ENCODE measurements around the gene FER1L5. TPM values are rescaled to one million over a fixed set of nuclear protein-coding genes. Genes with fewer than 3 reads are reported as not detected.

Gene FER1L5
- total RNA-seq, 1 experiment from 2014 or later = 0.09 TPM

- no TSS peak for BruUV-seq (replicated peaks)
- peak in 1 of 2 experiments; percentile 34 for DNase-seq
Observed at GRCh38 chr2:96602330-96602823, 40.2 kb upstream of the FER1L5 start.

GRCh38 chr2:96604104-96604503 lies 38.5 kb upstream of the FER1L5 start:
- H2AFZ ChIP-seq = no peak overlapping the region
- intact Hi-C loops (cut with micrococcal nuclease; ENCODE audit: unreplicated experiment) = loop anchor here (5.0 kb wide), 1 partner anchor 198 kb away; no protein-coding TSS in a partner anchor
- no peak overlapping the region for H3K27ac ChIP-seq
- H3K79me2 ChIP-seq (ENCODE audit: low read depth) = no peaks in the 10 kb centered on the region
- no peaks in the 10 kb centered on the region for H3K9me3 ChIP-seq (ENCODE audit: insufficient read depth, low read depth)
- ChIA-PET CTCF (no interaction called here), POLR2A (ENCODE audit: unreplicated experiment) (interaction anchor here (0.6 kb wide), 1 partner anchor 428 kb away, joined by 4 read pairs; no protein-coding TSS in a partner anchor)
- H3K4me2 ChIP-seq = no peak overlapping the region
- H3K36me3 ChIP-seq (ENCODE audit: low read depth) = peaks cover 84% of the 10 kb centered on the region
- no peaks in the 10 kb centered on the region for H3K27me3 ChIP-seq (ENCODE audit: insufficient read depth, low read depth)
- H3K4me3 ChIP-seq = no peak overlapping the region
- no peaks in the 10 kb centered on the region for H4K20me1 ChIP-seq (ENCODE audit: insufficient read depth)
- H3K4me1 ChIP-seq (replicated peaks; ENCODE audit: insufficient read depth) = peaks cover 12% of the 10 kb centered on the region
- H3F3A ChIP-seq (ENCODE audit: insufficient read depth, low read depth) = no peaks in the 10 kb centered on the region; the same call in 1 of the 2 replicates
- no peaks in the 10 kb centered on the region for H3K9me2 ChIP-seq (ENCODE audit: insufficient read depth)
- BruUV-seq (replicated peaks) = no TSS peak
- TF ChIP-seq CTCF (conservative IDR thresholded peaks at IDR 0.05) (0 out of 2 replicates have a peak, but pooled peaks have one; percentile 20), EZH2 (IDR thresholded peaks at IDR 0.05; ENCODE audit: low read depth) (no peak)
- peak in 1 of 2 experiments; percentile 36 for DNase-seq

More at GRCh38 chr2:96602330-96602823, 40.2 kb upstream of the FER1L5 start:
- no peaks in the 10 kb centered on the region for H3K9me2 ChIP-seq (ENCODE audit: insufficient read depth)
- no peaks in the 10 kb centered on the region for H3K27me3 ChIP-seq (ENCODE audit: insufficient read depth, low read depth)
- H4K20me1 ChIP-seq (ENCODE audit: insufficient read depth) = no peaks in the 10 kb centered on the region
- TF ChIP-seq EZH2 (IDR thresholded peaks at IDR 0.05; ENCODE audit: low read depth) = no peak
- TF ChIP-seq CTCF (conservative IDR thresholded peaks at IDR 0.05) = peak; percentile 38; the same call in 1 of the 2 replicates
- H3K4me1 ChIP-seq (replicated peaks; ENCODE audit: insufficient read depth) = no peaks in the 10 kb centered on the region
- no peak overlapping the region for H2AFZ ChIP-seq
- peaks cover 82% of the 10 kb centered on the region for H3K36me3 ChIP-seq (ENCODE audit: low read depth)
- ChIA-PET CTCF (interaction anchor here (0.6 kb wide), 1 partner anchor 15 kb away, joined by 3 read pairs; no protein-coding TSS in a partner anchor), POLR2A (ENCODE audit: unreplicated experiment) (interaction anchor here (0.7 kb wide), 1 partner anchor 796 kb away, joined by 6 read pairs; no protein-coding TSS in a partner anchor)
- no peak overlapping the region for H3K4me3 ChIP-seq
- no peaks in the 10 kb centered on the region for H3F3A ChIP-seq (ENCODE audit: insufficient read depth, low read depth)
- no peaks in the 10 kb centered on the region for H3K9me3 ChIP-seq (ENCODE audit: insufficient read depth, low read depth)
- no peaks in the 10 kb centered on the region for H3K79me2 ChIP-seq (ENCODE audit: low read depth)
- H3K27ac ChIP-seq = no peak overlapping the region
- intact Hi-C loops (cut with micrococcal nuclease; ENCODE audit: unreplicated experiment) = loop anchor here (5.0 kb wide), 1 partner anchor 200 kb away; no protein-coding TSS in a partner anchor
- no peak overlapping the region for H3K4me2 ChIP-seq

GRCh38 chr2:96608469-96609455 lies 33.8 kb upstream of the FER1L5 start:
- CTCF ChIA-PET = no interaction called here
- POLR2A ChIA-PET (ENCODE audit: unreplicated experiment) = no interaction called here

More at GRCh38 chr2:96608469-96609455, 33.8 kb upstream of the FER1L5 start:
- intact Hi-C loops (cut with micrococcal nuclease; ENCODE audit: unreplicated experiment) = no loop called here
- peak overlapping the region; percentile 32 for H3K27ac ChIP-seq
- no peaks in the 10 kb centered on the region for H3K9me3 ChIP-seq (ENCODE audit: insufficient read depth, low read depth)
- no peaks in the 10 kb centered on the region for H3K27me3 ChIP-seq (ENCODE audit: insufficient read depth, low read depth)
- peak in 1 of 2 experiments; percentile 45 for DNase-seq
- peaks cover 80% of the 10 kb centered on the region for H3K36me3 ChIP-seq (ENCODE audit: low read depth)
- H4K20me1 ChIP-seq (ENCODE audit: insufficient read depth) = no peaks in the 10 kb centered on the region
- H3K4me2 ChIP-seq = no peak overlapping the region
- peaks cover 17% of the 10 kb centered on the region for H3K4me1 ChIP-seq (replicated peaks; ENCODE audit: insufficient read depth)
- no peaks in the 10 kb centered on the region for H3K9me2 ChIP-seq (ENCODE audit: insufficient read depth)
- BruUV-seq (replicated peaks) = no TSS peak
- no peaks in the 10 kb centered on the region; the same call in none of the 2 replicates for H3F3A ChIP-seq (ENCODE audit: insufficient read depth, low read depth)
- TF ChIP-seq CTCF (conservative IDR thresholded peaks at IDR 0.05) = no peak
- no peak for TF ChIP-seq EZH2 (IDR thresholded peaks at IDR 0.05; ENCODE audit: low read depth)
- H3K4me3 ChIP-seq = no peak overlapping the region
- no peak overlapping the region for H2AFZ ChIP-seq
- no peaks in the 10 kb centered on the region for H3K79me2 ChIP-seq (ENCODE audit: low read depth)

Measured in PC-9 (cell line).